ENCODE data around the gene TRA2B. TPM values are rescaled to one million over a fixed set of nuclear protein-coding genes. Genes with fewer than 3 reads are reported as not detected.

The TRA2B gene
- polyA plus RNA-seq, 5 donors, result 249 to 313 (median 294) TPM

DNA sequence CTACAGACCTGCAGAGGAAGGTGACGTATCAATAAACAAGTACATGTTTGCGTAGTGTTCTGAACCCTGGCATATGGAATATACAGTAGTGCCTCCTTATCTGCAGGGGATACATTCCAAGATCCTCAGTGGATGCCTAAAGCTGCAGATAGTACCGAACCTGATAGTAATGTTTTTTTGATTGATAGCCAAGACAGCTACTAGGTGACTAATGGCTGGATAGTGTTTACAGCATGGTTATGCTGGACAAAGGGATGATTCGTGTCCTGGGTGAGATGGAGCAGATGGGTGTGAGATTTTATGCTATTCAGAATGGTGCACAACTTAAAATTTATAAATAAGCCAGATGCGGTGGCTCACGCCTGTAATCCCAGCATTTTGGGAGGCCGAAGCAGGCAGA is 57.2 kb downstream of the TRA2B start:
- no peak for DNase-seq

DNA sequence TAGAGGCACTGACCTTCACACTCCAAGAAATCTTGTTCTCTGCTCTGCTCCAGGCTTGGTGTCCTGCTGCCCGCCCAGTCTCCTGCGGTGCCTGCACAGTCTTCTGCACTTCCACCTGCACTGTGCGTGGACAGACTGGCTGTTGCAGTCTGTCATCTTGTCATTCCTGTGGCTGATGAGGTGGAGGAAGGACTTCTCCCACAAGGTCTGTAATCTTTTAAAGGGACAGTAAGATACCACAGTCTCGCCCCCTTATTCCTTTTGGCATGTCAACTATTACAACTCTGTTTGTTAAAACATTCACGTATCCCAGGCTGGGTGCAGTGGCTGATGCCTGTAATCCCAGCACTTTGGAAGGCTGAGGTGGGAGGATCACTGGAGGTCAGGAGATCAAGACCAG is 58.9 kb downstream of the TRA2B start:
- DNase-seq, result no peak

DNA sequence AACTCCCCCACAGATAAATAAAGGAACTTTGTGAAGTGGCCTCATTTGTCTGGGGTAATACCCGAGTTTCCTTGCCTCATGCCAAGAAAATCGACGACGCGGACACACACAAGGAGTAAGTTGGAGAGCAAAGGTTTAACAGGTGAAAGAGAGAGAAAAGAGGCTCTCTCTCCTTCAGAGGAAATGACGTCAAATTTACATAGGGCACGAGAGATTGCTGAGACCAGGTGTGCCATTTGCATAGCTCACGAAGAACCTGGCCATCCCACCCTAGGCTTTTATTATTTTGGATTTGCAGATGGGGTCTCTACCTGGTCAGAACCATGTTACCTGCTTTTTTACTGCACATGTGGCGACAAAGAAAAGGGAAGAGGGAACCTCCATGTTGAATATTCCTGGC is 63.7 kb downstream of the TRA2B start:
- no peak for DNase-seq

DNA sequence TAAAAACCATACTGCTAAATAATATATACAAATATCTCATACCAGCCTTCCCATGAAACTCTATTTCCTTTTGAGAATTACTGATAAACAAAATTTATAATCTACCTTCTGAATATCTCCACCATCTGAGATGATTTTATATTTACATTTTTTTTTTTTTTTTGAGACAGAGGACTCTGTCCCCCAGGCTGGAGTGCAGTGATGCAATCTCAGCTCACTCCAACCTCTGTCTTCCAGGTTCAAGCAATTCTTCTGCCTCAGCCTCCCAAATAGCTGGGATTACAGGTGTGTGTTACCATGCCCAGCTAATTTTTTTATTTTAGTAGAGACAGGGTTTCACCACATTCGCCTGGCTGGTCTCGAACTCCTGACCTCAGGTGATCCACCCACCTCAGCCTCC is 70.2 kb downstream of the TRA2B start:
- no peak for DNase-seq

DNA sequence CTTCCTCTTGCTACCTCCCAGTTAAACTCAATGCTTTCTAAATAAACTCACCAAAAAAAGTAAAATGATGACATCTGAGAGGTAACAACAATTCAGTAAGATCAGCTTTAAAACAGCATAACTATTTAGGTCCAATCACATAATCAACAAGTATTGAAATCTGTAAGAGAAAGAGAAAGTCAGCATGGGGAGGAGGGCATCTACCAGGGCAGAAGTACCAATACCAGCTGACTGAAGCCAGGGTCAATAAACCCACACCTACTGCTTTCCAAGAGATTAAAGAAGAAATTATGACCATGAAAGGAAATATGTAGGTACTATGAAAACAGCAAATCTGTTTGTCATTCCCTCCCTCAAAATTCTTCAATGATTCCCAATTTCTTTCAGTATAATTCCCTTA is 70.8 kb downstream of the TRA2B start:
- no peak for DNase-seq

DNA sequence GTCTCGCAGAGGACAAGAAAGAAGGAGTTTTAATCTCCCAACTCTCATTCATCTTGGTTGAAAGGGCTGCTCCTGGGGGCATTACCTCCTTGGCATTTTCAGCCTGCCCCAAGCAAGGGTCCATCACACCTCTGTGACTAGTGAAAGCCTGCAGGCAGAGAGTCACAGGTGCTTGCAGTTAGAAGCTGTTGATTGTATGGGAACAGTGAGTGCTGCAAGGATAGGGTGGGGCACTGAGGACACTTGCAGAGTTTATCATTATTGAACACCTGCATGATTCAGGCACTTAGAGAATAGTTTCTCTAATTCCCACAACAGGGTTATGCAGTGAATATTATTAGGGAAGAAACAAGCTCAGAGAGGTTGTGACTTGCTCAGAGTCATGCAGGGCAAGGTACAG is 71.3 kb downstream of the TRA2B start:
- no peak for DNase-seq

Other genes starting within 250 kb of the TRA2B start
- 10 to 100 TPM; 53.3 to 71.1 (median 67.7) TPM for gene IGF2BP2, start 113.0 kb downstream of the TRA2B start, polyA plus RNA-seq (ENCODE audit: insufficient read depth in 1 of 5, insufficient read length in 5 of 5, low replicate concordance in 1 of 5)
- 100 to 1,000 TPM; 205 to 296 (median 271) TPM for gene ETV5, start 171.1 kb upstream of the TRA2B start, polyA plus RNA-seq (ENCODE audit: insufficient read depth in 1 of 5, insufficient read length in 5 of 5, low replicate concordance in 1 of 5)